AG09319 (cell line): ENCODE data around the gene GALNT15.

Experiments used
- DNase-seq: peaks from one replicate; pipeline ENCODE4 v3.0.0-alpha.2; 2010; ENCODE audit warnings: low read depth; ENCODE audit errors: extremely low read depth
- TF ChIP-seq, protein P1 (sequence below): IDR thresholded peaks from 2 replicates; pipeline ENCODE4 v1.5.1; 2011; ENCODE audit warnings: low read depth, mild to moderate bottlenecking, inconsistent platforms, low read length, moderate library complexity

The GALNT15 gene

DNA sequence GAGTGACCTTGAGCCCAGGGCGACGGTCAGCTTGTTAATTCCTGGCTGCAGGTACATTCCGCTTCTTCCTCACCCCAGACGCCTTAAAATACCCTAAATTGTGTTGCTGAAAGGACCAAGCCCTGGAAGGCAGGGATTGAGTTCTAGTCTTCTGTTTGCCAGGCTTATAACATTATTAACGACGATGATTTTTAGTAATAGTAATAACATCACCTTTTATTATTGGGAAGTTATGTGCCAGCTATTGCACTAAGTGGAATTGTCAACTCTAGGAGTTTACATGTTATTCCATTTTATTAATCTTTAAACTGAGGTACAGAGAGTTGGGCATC lies 90.9 kb downstream of the GALNT15 start:
- TF ChIP-seq, protein P1, sequence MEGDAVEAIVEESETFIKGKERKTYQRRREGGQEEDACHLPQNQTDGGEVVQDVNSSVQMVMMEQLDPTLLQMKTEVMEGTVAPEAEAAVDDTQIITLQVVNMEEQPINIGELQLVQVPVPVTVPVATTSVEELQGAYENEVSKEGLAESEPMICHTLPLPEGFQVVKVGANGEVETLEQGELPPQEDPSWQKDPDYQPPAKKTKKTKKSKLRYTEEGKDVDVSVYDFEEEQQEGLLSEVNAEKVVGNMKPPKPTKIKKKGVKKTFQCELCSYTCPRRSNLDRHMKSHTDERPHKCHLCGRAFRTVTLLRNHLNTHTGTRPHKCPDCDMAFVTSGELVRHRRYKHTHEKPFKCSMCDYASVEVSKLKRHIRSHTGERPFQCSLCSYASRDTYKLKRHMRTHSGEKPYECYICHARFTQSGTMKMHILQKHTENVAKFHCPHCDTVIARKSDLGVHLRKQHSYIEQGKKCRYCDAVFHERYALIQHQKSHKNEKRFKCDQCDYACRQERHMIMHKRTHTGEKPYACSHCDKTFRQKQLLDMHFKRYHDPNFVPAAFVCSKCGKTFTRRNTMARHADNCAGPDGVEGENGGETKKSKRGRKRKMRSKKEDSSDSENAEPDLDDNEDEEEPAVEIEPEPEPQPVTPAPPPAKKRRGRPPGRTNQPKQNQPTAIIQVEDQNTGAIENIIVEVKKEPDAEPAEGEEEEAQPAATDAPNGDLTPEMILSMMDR, result no peak
- no peak for DNase-seq

DNA sequence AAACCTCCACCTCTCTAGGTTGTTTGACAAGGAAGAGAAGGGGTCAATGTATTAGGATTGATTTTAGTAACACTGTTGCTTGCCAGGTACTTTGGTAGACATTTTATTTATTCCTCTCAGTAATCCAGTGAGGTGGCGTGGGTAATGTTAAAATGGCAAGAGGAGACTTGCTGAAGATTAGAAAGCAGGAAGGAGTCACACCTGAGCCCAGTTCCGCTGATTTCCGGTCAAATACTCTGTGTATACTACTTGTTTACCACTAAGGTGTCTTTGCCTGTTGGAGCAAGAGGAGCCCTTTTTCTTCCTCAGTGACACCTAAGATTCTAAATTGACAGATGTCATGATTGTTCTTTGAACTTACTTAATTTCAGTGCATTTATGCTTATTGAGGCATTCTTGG lies 92.2 kb downstream of the GALNT15 start:
- TF ChIP-seq, protein P1, result no peak
- no peak for DNase-seq

DNA sequence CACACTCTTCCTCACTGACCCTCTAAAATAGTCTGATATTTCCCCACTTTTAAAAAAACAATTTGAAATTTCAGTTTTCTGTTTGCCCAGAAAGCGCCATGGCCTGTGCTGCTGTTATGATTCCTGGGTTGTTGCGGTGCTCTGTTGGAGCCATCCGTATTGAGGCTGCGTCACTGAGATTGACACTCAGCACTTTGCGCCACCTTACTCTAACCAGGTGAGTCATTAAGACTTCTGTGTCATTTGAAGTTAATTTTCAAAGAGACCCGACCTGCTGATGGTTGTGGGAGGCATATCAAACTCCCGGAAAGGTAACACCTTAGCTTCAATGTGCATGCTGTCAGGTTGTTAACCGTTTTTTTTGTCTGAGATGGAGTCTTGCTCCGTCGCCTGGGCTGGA lies 96.4 kb downstream of the GALNT15 start:
- DNase-seq, result no peak
- TF ChIP-seq, protein P1, result no peak

DNA sequence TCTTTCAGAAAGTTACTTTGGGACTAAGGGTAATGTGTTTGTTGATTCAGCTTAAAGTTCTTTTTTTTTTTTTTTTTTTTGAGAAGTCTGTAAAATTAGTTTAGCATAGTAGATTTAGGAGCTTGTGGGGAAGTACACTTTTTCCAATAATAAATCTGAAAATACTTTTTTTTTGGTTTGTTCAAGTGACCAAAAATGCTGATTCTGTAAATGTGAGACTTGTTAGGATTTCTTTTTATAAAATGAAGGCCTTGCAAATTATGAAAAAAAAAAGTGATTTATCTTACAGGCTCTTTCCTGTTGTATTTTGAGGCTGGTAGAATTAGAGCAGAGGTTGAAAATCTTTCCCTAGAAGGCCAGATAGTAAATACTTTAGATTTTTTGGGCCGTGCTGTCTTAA lies 98.1 kb downstream of the GALNT15 start:
- DNase-seq, result no peak
- TF ChIP-seq, protein P1, result no peak

DNA sequence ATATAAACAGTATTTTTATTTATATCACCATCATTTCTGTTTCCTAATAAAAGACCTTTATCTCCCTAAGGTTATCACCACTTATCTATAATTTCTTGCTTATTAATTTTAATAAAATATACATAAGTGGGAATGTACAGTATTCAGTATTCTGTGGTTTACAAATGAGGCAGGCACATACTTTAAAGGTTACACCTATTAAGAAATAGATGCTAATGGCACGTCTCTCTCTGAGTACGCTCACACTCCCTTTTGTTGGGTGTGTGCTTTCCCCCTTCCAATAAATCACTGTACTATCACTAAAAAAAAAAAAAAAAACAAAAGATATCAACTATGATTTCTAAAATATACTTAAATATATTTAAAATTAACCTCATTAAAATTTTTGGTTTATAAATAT lies 99.4 kb downstream of the GALNT15 start:
- DNase-seq, result no peak
- TF ChIP-seq, protein P1, result no peak

DNA sequence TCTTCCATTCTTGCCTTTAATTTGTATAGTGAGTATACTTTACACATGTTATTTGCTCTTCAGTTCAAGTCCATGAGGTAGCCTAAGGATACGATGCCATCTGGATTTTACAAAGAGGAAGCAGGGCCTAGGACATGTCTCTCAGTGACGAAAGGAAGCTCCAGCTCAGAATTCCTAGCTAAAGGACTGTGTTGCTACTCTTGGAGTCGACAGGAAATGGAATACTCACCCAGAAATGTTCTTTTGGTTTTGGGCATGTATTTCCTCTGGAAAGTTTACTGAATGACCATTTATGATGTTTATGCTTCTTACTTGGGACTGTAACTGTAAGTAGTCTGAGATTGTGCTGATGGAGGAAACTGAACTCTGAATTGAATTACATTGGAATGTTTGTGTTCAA lies 103.0 kb downstream of the GALNT15 start:
- TF ChIP-seq, protein P1, result no peak
- DNase-seq, result no peak

DNA sequence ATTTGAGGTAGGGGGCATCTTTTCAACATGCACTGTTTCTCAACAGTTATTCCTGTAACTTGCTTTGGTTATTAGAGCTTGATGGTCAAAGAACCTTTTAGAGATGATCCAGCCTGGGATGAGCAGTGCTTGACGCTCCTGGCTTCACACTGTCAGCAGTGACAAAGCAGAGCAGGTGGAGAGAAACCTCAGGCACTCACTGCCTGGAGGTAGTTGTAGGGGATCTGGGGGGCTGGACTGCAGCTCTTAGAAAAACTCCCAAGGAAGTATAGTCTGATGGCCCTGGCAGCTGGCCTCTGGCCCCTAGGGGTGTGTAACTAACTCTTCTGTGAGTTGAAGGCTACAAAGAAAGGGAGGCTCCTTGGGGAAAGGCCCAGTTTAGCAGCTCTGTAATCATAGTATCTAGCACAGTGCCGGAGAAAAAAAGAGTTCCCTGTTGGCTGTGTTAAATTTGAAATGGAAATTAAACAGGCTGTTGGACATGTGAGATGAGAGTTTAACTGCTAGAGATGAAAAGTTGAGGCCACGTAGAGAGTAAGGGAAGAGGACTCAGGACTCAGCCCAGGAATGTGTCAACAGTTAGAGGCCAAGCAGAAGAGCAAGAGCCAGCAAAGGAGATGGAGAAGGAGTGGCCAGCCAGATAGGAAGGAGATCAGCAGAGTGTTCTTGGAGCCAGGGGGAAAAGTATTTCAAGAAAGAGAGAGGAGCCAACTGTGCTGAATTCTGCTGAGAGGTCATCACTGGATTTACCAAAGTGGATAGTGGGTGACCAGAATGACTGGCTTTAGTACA lies 104.7 kb downstream of the GALNT15 start:
- no peak for DNase-seq

More for the DNA sequence above, 104.7 kb downstream of the GALNT15 start:
- TF ChIP-seq, protein P1, result no peak
